ENCODE data around the gene CLCC1. TPM values are rescaled to one million over a fixed set of nuclear protein-coding genes. Genes with fewer than 3 reads are reported as not detected.

The CLCC1 gene
- total RNA-seq, 2 experiments from 2014 or later, result 14.3 to 15.2 TPM

DNA sequence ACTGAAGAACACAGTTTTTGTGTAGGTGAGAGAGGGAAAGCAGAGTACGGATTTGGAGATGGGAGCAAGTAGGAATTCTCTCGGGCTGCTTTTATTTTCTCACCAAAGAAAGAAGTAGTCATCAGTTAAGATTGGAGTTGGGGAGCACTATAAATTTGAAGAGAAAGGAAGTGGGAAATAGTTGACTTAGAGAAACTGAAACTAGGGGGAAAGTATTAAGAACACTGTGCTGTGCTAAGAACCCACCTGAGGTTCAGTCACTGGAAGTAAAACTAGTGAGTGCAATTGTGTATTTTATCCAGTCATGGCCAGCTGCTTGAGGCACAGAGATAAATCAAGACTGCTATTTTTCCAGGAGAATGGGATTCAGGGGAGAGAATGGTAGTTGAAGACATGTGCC is 37.4 kb downstream of the CLCC1 start:
- Mint-ChIP-seq H3K36me3 (ENCODE audit: low read depth) (peaks cover 22% of the 10 kb centered on the region), H3K9me3 (no peaks in the 10 kb centered on the region), H3K4me3 (no peak overlapping the region), H3K4me1 (ENCODE audit: low read depth) (no peaks in the 10 kb centered on the region), H3K27me3 (no peaks in the 10 kb centered on the region), H3K27ac (no peak overlapping the region)
- ATAC-seq (peak; percentile 39), DNase-seq (no peak)
- intact Hi-C loops (cut with micrococcal nuclease), result no loop called here
- CTCF ChIA-PET, result interaction anchor here (1.4 kb wide), 1 partner anchor 21 kb away, joined by 3 read pairs; no protein-coding TSS in a partner anchor
- POLR2A ChIA-PET, result no interaction called here
- TF ChIP-seq, protein P1, sequence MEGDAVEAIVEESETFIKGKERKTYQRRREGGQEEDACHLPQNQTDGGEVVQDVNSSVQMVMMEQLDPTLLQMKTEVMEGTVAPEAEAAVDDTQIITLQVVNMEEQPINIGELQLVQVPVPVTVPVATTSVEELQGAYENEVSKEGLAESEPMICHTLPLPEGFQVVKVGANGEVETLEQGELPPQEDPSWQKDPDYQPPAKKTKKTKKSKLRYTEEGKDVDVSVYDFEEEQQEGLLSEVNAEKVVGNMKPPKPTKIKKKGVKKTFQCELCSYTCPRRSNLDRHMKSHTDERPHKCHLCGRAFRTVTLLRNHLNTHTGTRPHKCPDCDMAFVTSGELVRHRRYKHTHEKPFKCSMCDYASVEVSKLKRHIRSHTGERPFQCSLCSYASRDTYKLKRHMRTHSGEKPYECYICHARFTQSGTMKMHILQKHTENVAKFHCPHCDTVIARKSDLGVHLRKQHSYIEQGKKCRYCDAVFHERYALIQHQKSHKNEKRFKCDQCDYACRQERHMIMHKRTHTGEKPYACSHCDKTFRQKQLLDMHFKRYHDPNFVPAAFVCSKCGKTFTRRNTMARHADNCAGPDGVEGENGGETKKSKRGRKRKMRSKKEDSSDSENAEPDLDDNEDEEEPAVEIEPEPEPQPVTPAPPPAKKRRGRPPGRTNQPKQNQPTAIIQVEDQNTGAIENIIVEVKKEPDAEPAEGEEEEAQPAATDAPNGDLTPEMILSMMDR (IDR thresholded peaks at IDR 0.05), result no peak

DNA sequence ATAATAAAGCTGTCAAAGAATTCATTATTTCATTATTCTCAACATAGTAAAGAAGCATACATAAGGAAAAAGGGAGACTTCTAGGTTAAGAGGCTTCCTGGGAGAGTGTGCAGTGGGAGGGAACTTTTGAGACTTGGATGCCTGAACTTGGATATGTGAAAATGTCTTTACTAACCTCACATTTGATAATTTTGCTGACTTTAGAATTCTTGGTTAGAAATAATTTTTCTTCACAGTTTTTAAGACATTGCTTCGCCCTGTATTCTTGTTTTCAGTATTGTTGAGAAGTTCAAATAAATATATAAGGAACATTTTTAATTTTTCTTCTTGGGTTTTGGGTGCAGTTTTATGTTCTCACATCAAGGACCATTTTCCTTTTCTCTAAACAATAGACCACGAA is 46.5 kb downstream of the CLCC1 start:
- DNase-seq (no peak), ATAC-seq (no peak)
- Mint-ChIP-seq H3K9me3 (no peaks in the 10 kb centered on the region), H3K4me1 (ENCODE audit: low read depth) (no peaks in the 10 kb centered on the region), H3K27ac (no peak overlapping the region), H3K4me3 (no peak overlapping the region), H3K36me3 (ENCODE audit: low read depth) (peaks cover 2% of the 10 kb centered on the region), H3K27me3 (no peaks in the 10 kb centered on the region)
- ChIA-PET POLR2A (interaction anchor here (0.6 kb wide), 1 partner anchor 83 kb away, joined by 3 read pairs; no protein-coding TSS in a partner anchor), CTCF (interaction anchor here (0.7 to 1.0 kb wide), 2 partner anchors 18 to 73 kb away, joined by 3 read pairs; no protein-coding TSS in a partner anchor)
- TF ChIP-seq, protein P1 (IDR thresholded peaks at IDR 0.05), result no peak
- intact Hi-C loops (cut with micrococcal nuclease), result no loop called here

Other genes starting within 250 kb of the CLCC1 start
- gene STXBP3, start 216.8 kb downstream of the CLCC1 start, total RNA-seq, result 10 to 100 TPM; 34.4 to 38.3 TPM
- gene AKNAD1, start 106.4 kb downstream of the CLCC1 start, total RNA-seq, result not detected
- 10 to 100 TPM; 10.6 to 11.1 TPM for gene GPSM2, start 86.5 kb downstream of the CLCC1 start, total RNA-seq
- 1 to 10 TPM; 7.2 to 8.4 TPM for gene WDR47, start 78.6 kb upstream of the CLCC1 start, total RNA-seq
- gene TAF13, start 112.5 kb upstream of the CLCC1 start, total RNA-seq, result 10 to 100 TPM; 18.5 to 19.0 TPM
- gene TMEM167B, start 127.3 kb upstream of the CLCC1 start, total RNA-seq, result 10 to 100 TPM; 21.8 to 23.4 TPM
- gene ELAPOR1, start 150.6 kb upstream of the CLCC1 start, total RNA-seq, result 1 to 10 TPM; 4.7 to 7.0 TPM